ENCODE data around the gene MBP.

The MBP gene

DNA sequence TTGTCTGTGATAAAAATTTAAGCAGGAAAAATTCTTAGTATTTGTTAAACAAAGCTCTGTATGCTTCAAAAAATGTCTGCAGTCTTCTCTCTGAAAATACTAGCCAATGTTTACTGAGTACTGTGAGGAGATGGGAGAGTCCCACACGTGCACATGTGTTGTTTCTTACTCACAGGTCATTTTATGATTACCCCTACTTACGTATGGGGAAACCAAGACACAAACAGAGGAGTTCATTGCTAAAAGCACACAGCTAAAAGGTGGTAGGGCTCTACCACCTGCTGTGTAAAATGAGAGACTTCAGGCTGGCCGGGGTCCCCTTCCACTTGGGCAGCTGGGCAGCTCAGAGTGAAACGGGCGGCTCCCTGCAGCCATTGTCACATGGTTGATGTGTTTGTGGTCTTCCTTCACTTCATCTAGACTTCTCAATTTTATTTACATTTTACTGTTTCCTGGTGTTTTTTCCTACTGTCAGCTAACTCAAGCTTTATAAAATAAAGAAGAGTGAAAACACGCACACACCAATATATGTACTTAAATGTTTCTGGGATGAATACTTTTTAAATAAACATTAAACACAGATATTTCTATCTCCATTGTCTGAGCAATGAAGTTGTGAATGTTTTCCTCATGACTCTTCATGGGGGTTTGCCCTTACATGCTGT lies 71.2 kb downstream of the MBP start:
- DNase-seq, result no peak

DNA sequence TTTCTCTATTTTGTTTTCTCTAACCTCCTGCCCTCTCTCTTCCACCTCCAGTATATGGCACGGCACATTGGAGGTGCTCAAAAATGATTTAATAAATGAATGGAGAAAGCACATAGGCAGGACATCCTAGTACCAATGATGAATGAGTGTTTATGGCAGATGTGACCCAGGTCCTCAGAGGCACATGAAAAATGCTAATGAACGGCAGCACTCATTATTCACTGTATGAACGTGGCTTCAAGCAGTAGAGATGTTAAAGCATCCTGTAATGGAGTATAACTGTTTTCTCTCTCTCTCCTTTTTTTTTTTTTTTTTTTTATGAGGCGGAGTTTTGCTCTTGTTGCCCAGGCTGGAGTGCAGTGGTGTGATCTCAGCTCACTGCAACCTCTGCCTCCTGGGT lies 72.4 kb downstream of the MBP start:
- DNase-seq, result no peak

DNA sequence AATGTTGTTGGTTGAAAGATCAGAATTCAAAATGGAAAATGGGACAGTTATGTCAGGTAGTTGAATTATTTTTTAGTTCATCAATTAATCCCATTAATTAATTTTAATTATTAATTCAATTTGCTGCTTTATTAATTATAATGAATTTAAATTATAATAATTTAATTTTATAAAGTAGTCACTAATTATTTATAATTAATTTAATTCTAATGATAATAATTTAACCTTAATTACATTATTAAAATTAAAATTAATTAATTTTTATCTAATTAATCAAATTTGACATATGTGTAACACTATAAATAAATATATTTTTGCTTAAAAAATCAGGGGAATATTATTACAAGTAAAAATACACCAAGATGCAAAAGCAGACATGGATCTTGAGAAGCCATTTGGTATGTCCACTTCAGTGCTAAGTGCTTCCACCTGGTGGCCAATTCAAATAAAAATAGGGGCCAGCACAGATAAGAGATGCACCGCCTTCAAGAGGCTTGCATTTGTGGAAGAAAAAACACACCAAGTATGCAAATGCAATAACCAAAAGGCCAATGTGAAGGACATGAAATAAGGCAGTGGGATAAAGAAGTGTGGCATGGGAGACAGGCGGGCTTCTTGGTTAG lies 73.2 kb downstream of the MBP start:
- DNase-seq, result no peak

DNA sequence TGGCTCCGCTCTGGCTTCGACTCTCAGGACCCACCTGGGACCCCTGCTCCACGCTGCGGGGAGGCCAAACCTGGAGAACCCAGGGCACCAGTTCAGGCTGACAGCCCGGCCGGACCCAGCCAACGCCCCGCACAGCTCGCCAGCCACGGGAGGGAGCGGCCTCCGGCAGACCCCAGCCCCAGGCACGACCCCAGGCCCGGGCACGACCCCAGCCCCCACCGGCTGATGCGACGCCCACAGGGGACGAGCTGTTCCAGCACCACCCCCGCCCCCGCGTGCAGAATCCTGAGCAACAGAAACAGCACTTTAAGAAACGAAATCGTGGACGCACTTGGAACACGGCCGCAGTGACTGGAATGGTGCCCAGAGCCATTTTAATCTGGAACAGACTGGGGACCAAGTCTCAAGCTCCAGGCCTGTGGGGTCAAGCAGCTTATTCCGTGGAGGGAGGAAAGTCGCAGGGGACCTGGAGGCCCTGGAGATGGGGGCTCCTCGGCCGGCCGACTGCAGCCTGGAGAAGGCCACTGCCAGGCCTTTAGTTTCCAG lies 74.2 kb downstream of the MBP start:
- no peak for DNase-seq

DNA sequence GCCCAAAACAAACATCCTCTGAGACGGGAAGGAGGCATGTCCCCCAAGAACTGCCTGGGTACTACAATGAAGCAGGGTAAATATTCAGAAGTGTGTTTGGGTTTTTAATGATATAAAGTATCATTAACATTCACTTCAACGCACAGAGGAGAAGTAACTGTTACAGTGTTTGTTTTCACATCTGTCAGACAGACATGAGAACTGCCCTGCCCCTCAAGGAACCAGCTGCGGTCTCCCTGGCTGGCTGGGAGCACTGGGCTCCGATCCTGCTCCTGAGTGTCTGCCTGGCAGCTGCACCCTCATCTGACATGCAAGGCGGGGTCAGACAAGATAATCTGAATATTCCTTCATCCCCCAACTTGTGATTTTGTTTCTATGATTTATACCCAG lies 75.6 kb downstream of the MBP start:
- peak; percentile 59 for DNase-seq

DNA sequence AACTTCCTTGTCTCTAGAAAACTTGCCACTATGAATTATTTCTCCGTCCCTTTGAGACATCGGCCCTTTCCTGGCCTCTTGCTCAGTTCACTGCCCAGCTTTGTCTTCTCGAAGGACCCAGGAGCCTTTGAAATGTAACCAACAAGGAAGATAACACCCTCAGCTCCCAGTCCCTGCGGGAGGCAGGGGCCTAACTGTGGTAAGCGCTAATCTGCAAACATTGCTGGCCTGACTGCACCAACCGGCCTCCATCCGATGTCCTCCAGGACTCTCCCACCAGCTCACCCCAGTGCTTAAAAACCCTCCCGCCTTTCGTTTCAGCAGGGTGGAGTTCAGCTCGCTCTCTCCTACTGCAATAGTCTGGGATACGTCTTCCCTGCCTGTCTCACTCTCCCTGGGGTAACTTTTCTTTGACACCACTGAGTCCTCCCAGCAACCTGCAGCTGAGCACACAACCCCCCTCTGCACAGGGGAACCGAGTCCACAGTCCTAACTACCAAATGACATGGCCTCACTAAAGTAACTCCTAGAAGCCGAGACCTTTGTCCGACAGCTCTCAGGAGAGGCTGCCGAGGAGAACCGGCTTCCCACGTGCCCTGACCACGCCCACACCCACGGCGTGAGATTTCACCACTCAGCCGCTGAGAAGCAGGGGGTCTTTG lies 76.1 kb downstream of the MBP start:
- no peak for DNase-seq

DNA sequence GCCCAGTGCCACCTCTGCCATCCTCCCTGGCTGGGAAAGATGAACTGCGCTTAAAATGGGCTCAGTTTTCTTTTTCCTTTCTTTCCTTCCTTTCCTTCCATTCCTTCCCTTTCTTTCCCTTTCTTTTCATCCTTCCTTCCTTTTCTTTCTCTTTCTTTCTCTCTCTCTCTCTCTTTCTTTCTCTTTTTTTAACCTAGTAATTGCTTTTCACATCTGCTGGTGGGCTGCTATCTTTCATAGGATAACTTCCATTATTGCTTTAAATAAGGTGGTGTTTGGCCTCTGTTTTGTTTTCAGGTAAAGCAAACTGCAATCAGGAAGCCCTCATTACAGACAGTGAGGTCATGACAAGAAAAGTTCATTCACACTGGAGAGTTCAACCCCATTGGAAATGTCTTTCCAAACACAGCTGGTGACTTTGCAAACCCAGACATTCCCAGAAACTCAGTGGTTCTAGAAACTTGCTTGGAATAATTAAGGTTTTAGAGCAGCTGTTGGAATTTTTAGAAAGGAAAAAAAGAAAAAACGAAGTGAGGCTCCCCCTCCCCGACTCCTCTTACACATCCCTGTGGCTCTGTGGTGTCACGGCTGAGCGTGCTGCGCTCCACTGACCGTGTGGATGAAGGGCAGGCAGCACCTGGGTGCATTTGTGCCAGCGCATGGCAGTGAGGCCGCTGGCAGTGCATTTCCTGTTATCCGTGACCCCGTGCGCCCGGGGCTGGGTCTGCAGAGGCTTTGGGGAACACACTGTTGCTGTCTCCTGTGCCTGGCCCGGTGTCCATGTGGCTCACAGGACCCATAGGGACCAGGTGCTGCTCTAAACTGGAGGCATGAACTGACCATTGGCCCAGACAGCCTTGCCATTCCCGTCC lies 76.9 kb downstream of the MBP start:
- DNase-seq, result no peak

DNA sequence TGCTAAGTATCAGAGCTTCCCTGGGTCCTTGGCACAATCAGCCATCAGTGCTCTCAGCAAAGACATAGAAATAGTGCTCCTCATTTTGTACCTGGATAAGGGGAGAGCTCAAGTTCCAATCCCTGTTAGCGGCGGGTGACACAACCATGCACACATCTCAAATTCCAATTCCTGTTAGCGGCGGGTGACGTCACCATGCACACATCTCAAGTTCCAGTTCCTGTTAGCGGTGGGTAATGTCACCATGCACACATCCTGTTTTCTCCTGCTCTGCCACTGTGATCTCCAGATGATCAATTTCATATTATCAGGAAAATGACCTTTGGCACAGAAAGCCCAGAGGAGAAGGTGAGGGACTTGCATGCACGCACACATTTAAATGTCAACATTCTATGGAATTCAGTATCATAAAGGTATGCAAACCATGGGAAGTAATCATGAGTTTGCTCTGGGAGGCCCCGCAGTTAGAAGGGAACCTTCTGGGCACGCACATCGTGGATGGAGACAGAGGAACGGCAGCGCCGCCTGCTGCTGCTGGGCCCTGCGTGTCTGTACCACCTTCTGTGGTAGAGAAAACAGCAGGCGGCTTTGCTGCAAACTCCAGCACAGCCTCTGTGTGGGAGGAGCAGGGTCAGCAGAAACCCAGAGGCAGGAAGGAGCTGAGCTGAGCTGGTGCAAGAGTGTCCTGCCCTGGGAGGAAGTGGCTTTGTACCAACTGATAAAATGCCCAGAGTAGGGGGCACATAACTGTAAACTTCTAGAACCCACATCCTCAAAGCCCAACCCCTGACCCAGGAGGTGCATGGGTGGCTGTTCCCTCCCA lies 77.8 kb downstream of the MBP start:
- peak; percentile 90 for DNase-seq

DNA sequence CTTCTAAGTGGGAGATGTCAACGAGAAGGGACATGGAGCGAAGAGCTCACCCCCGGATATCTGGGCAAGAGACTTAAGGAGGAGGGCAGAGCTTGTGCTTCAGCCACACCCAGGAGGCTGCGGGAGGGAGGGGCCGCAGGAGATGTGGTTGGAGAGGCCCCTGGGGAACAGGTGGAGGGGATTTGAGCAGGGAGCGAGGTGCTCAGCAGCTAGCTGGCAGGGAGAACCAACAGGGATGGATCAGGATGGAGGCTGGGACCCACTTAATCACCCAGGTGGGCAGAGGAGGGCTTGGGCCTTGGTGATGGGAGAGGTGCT lies 78.3 kb downstream of the MBP start:
- no peak for DNase-seq

DNA sequence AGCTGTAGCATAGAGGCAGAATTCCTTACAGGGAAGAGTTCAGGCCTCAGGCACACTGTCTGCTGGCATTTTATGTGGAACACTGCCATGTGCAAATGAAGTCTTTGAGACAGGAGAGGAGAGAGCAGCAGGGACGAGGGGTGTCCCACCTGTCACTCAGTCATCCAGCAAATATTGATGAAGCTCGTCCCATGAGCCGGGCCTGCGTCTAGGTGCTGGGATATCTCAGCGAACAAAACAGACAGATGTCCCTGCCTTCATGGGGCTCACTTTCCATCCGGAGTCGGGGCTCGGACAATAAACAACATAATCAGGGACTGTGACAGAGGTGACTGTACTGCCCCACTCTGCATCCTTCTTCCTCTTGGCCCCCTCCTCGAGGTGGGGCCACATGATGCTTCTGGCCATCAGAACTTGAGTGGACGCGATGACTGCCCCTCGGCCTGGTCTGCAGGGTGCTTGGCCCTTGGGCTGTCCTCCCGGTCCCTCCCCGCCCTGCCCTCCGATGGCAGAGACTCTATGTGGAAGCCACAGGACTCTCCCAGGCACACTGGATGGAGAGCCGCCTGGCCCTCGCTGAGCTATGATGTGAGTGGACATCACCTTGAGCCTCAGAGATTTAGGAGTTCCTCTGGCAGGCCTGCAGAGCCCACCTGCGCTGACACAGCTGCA lies 78.8 kb downstream of the MBP start:
- DNase-seq, result no peak

DNA sequence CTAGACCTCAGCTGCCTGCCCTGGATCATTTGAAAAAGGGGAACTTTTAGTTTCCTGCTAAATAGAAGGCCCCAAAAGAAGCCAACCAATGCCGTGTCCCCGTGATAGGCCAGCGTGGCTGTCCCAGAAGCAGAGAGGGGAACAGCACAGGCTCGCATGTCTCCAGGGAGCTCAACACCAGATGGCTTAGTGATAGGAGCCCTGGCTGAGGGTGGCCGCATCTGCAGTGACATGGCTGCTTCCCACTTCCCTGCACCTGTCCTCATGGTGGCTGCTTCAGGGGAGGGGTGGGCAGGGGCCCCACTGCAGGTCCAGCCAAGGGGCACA lies 79.6 kb downstream of the MBP start:
- no peak for DNase-seq

DNA sequence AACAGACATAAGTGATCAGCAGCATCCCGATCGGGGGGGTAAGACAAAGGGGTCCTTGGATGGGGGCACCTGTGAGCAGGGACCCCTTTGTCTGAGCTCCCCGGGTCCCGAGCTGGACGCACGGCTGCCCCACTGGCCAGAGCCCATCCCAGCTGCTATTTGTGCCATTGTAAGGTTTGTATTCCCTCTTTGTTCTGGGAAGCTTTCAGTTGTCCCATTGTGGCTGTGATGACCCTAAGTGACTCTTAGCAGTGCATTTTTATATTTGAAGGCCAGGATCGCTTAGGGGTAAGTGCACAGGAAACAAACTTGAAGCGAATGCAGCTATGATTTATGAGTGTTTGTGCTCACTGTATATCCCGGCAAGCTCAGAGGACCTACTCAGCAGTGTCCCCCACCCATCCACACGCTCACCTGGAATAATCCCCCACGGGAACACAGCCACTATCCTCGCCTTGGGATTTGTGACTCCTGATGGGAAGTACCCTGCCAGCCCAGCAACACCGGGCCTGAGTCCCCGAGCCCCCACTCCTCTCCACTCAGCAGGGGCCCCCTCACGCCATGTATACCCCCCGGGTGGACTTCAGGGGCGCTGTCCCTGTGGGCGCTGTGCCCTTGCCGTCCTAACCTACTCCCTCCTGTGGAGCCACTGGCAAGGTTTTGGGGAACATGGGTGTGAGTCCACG lies 80.1 kb downstream of the MBP start:
- no peak for DNase-seq

DNA sequence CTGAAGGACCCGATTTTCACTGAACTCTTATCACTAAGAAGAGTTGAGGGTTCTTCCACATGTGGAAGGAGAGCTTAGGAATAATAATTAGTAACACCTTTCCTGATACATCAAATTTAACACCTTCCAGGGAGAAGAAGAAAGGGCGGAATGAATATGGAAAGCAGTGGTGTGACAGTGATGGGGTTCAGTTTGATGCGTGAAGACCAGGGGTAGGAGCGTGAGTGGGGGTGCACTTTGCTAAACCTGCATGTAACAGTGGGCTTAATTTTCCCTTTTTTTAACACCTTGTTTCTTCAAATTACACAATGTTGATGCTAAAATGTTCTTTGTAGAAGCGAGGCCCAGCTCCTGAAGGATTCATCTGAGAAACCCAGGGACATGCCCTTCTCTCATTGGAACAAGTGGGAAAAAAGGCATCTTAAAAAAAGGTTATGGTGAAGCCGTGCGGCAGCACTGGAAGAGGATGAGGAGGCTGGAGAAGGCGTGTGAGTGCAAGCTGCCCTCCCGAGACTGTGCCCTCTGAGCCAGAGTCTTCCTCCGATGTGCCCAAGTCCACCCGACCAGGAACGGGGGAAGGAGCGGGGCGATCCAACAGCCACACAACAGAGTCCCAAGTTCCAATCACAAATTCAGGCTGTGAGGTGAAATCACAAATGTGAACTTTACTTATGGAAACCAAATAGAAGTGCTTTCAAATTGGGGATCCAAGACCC lies 80.8 kb downstream of the MBP start:
- DNase-seq, result no peak

DNA sequence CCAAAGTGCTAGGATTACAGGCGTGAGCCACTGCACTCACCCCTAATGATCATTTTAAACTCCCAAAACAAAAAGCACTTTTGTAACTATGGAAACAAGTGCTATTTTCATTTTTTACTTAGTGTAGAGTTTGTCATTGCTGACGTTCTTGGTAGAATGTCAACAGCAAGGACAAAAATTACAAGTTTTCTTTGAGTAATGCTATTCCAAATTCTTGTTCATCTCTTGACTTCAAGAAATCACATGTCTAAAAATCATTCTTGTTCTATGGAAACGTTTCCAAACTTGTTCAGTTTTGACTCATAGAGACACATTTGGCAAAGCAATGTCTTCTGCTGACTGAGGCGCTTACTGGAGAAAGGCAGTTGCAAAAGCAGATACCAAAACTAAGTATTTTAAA lies 82.6 kb downstream of the MBP start:
- DNase-seq, result no peak

DNA sequence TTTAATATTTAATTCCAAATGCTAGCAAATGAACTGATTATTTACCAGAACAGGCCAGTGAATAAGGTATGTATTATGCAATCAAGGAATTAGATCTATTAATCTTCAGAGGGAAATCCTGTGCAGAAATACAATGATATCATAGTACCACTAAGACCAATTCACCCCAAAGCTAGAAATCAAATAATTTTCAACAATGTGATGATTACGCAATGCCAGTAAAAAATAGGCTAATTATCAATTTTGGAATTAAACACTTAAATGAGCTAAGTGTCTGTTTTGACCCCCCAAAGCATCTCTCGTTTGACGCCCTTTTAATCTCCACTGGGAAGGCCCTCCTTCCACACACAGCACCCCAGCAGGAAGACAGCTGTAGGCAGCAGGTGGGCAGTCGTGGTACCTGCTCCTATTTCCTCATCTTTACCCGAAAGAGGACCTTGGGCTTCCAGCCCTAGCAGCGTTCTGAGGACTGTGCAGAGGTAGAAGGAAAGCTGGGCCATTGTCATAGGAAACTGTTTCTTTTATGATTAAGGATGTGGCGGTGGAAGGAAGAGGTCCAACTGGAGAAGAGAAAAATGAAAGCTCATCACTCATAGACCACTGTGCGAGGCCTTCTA lies 84.7 kb downstream of the MBP start:
- DNase-seq, result no peak

DNA sequence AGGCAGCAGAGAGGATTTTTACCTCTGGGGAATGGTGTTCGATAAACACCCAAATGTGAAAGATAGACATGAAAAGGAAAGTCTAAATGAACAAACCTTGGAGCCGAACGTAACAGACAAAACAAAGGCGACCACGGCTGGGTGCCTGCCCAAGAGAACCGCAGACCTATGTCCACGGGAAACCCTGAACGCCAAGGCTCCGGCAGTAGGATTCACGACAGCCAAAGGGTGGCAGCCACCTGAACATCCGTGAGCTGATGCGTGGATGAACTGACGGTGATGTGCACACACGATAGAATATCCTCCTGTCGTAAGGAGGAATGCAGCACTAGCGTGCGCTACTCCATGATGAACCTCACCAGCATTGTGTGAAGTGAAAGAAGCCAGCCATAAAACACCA lies 85.6 kb downstream of the MBP start:
- DNase-seq, result no peak

DNA sequence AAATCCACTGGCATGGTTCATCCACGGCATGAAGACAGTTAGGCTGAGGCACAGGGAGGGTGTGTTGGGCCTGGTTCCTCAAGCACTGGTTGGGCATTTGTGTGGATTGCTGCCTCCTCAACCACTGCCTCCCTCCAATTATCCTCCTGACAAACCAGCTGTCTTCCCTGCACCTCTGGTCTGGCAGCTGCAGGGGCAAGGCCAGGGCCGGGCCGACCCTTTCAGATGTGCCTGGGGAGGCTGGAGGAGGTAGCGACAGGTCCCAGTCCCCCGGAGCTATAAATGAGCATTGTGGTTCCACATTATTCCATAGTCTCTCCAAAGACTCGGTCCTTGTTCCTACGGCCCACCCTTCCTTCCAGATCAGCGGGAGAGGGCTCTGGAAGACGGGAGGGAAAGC lies 86.2 kb downstream of the MBP start:
- no peak for DNase-seq

DNA sequence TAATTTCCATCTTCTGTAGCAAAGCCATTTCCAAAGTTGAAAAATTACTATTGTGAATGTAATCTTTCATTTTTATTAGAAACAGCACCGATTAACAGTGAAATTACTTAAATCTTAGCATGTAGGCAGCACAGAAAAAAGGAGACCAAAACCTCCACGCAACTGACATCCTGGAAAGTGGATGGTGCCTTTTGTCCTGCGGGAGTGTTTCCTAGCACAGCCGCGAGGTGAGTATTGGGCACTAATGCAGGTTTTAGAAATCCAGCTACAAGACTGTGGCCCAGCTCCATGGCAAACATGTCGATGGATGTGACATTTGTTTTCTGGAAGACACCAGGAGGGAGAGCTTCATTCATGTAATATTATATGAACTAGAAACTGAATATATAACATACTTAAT lies 86.9 kb downstream of the MBP start:
- no peak for DNase-seq

DNA sequence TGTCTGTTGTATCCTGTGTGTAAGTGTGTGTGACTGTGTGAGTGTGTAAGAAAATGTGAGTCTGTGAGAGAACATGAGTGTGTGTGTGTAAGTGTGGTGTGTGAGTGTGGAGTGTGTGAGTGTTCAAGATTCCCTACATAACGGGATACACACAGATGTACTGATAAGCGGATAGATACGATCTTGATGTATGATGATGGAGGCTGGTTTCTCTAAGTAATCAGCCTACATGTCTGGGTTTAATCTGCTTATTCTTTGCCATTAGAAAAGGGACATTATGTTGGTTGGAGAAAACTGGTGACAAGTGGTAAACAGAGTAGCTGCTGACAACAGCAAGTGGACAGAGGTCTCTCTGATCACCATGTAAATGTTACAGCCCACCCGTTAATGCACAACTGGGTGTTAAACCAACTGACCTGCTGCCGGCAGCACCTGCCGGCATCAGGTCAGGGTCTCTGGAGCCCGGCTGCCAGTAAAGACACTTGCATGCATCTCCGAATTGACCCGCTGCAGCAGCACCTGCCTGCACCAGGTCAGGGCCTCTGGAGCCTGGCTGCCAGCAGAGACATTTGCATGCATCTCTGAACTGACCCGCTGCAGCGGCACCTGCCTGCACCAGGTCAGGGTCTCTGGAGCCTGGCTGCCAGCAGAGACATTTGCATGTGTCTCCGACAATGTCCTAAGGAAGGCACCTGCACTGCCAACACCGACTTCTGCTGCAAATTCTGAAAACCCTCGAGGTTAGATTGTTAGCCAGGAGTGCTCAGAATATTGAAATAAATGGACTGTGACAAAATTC lies 87.5 kb downstream of the MBP start:
- DNase-seq, result no peak
